H7 (cell line): ENCODE measurements around the gene MGAT5B. TPM values are rescaled to one million over a fixed set of nuclear protein-coding genes. Genes with fewer than 3 reads are reported as not detected.
A peak's percentile ranks its signal among the peaks of the same experiment; 100 is the strongest.

Source experiments
- DNase-seq: peaks from one replicate; pipeline ENCODE4 v3.0.0; 2012
- H3K27me3 ChIP-seq: 2 replicates; pipeline ENCODE4 v1.6.0; 2011; ENCODE audit warnings: mild to moderate bottlenecking, low read length; ENCODE audit not compliant: control insufficient read depth, insufficient read depth
- H3K36me3 ChIP-seq: replicated peaks from 2 replicates; pipeline ENCODE4 v1.5.1; 2011; ENCODE audit warnings: low read length; ENCODE audit not compliant: control insufficient read depth, insufficient read depth
- H3K4me3 ChIP-seq: 2 replicates; pipeline ENCODE4 v1.5.1; 2011; ENCODE audit warnings: low read depth, mild to moderate bottlenecking, control low read depth, low read length, moderate library complexity; ENCODE audit not compliant: insufficient read depth
- total RNA-seq: library from RNA; depleted of rRNA; stranded (reverse); fragments of >200 nt; shearing (Covaris generic); gene quantifications from 2 replicates; pipeline ENCODE4 v1.2.3, GENCODE V29; 2014

Gene MGAT5B
- total RNA-seq, 1 experiment from 2014 or later: 3.7 TPM

DNA sequence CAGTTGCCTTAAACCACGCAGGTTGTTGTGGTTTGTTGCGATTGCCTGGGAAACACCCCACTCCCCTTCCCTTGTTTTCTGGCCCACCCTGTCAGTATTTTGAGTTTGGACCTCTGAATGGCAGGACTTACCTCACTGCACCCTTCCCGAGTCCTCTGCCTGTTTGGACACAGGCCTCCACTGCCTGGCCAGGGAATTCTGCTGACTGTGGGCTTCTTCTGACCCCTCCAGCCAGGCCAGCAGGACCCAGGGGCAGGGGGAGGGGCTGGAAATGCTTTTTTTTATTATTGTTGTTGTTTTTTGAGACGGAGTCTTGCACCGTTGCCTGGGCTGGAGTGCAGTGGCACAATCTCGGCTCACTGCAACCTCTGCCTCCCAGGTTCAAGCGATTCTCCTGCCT lies 4.2 kb upstream of the MGAT5B start:
- peaks cover 7% of the 10 kb centered on the region for H3K27me3 ChIP-seq

DNA sequence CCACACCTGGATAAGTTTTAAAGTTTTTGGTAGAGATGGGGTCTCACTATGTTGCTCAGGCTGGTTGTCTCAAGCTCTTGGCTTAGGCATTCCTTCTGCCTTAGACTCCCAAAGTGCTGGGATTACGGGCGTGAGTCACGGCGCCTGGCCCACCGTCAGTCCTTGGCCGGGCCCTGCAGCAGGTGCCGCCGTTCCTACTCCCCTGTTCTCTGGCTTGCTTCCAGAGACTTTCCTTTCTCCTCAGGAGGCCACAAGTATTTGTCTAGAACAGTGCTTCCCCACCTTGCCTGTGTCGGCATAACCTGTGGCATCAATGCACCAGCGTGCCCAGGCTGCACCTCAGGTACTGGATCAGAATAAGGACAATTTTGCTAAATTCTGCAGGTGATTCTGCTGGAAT lies 3.0 kb upstream of the MGAT5B start:
- H3K36me3 ChIP-seq: no peaks in the 10 kb centered on the region
- no peak for DNase-seq
- no peak overlapping the region for H3K4me3 ChIP-seq
- peaks cover 18% of the 10 kb centered on the region for H3K27me3 ChIP-seq

More for the DNA sequence above, 4.2 kb upstream of the MGAT5B start:
- Histone ChIP-seq H3K36me3 (no peaks in the 10 kb centered on the region), H3K4me3 (no peak overlapping the region)
- no peak for DNase-seq

DNA sequence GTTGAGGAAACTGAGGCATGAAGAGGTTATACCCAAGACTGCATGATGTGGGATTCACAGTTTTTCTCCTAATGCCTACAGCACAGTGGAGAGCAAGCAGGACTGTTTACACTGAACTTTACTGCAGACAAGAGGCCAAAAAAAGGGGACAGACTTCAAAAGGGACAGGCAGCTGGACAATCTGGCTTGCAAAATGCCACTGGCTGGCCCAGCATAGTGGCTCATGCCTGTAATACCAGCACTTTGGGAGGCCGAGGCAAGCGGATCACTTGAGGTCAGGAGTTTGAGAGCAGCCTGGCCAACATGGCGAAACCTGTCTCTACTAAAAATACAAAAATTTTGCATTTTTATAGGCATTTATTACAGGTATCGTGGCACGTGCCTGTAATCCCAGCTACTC lies 2.0 kb upstream of the MGAT5B start:
- Histone ChIP-seq H3K27me3 (peaks cover 20% of the 10 kb centered on the region), H3K4me3 (no peak overlapping the region), H3K36me3 (no peaks in the 10 kb centered on the region)
- no peak for DNase-seq

DNA sequence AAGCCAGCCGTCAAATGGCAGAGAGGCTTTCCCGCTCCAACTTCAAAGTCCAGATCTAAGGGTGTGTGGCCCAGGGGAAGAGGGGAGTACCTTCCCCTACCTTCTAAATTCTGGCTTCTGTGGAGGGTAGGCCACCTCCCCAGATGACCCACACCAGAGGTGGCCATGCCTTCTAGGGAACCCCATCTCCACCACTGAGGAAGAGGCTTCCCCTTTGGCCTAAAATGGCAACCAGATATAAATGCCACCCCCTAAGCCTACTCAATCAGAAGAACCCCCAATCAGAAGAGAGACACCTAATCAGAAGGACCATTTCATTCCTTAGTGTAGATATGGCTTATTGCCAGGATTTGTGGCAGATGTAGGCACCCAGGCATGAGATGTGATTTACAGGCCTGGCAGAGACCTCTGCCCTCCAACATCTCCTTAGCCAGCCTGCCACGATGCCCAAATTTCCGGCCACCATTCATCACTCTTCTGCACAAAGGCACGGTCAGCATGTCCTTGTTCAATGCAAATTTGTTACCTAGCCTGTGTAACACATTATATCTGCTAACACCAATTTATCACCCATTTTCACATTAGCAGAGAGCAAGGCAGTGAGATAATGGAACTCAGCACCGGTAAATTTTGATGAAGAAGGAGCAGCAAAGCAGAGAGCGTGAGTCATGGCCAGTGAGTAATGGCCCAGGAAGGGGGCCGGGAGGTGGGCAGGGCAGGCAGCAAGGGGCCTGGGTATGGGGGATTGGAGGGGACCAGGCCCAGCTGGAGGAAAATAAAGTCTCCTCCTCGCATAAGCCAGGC lies 1.2 kb upstream of the MGAT5B start:
- peaks cover 20% of the 10 kb centered on the region for H3K27me3 ChIP-seq
- no peak overlapping the region for H3K4me3 ChIP-seq
- no peaks in the 10 kb centered on the region for H3K36me3 ChIP-seq
- no peak for DNase-seq

DNA sequence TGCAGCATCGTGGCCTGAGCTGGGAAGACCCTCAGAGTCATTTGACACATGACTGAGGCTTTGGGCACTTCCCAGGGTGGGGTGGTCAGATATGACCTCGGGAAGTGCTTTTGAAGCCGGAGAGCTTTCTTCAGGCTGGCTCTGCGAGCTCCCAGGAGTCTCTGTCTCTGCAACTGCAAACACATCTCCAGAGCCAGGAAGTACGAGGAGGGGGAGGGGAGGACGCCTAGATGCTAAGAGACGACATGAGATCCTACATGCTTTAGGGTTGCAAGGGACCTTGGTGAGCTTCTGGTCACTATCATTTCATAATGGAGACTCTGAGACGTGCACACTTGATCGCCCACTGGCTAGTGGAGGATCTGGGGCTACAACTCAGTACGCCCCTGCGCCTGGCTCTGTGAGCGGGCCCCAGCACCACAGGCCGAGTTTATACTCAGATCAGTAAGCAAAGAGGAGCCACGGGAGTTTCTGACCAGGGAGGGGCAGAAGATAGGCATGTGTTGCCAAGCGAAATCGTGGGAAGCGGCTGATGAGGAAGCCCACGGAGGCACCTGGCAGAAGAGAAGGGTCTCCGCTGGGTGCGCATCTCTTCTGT lies 527 bp upstream of the MGAT5B start:
- peaks cover 20% of the 10 kb centered on the region for H3K27me3 ChIP-seq
- peak overlapping the region; percentile 43 for H3K4me3 ChIP-seq
- no peaks in the 10 kb centered on the region for H3K36me3 ChIP-seq
- DNase-seq: peak; percentile 82

DNA sequence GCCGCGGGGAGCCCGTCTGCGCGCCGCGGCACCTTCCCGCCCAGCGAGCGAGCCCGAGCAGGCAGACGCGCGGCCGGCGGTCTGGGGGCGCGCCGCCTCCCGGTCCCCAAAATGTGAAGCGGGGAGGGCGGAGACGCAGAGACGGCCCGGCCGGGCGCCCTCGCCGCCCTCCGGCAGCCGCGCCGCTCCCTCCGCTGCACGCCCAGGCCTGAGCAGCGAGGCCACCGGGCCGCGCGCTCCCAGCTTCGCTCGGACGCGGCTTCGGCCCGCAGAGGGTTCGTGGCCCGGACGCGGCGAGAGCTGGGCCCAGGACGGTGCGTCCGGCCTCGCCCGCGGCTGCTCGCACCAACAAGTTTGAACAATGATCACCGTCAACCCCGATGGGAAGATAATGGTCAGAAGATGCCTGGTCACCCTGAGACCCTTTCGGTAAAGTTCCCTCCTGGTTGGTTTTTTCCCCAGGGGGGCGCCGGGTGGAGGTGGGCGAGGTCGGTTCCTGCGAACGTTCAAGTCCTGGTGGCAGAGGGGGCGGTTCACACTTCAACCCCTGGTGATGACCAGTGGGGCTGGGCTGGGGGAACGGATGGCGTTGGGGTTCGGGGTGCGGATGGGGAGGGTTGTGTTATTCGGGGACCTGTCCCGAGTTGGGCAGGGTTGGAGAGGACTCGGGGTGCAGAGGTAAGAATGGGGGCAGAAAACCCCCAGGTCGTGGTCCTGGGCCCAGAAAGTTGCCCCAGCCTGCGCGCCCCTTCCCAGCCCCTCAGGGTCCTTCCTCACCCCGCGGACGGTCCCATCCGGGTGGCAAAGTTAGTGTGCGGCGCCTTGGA lies 678 bp downstream of the MGAT5B start:
- H3K36me3 ChIP-seq: no peaks in the 10 kb centered on the region
- peaks cover 20% of the 10 kb centered on the region for H3K27me3 ChIP-seq
- H3K4me3 ChIP-seq: peak overlapping the region; percentile 44
- DNase-seq: peak; percentile 88

DNA sequence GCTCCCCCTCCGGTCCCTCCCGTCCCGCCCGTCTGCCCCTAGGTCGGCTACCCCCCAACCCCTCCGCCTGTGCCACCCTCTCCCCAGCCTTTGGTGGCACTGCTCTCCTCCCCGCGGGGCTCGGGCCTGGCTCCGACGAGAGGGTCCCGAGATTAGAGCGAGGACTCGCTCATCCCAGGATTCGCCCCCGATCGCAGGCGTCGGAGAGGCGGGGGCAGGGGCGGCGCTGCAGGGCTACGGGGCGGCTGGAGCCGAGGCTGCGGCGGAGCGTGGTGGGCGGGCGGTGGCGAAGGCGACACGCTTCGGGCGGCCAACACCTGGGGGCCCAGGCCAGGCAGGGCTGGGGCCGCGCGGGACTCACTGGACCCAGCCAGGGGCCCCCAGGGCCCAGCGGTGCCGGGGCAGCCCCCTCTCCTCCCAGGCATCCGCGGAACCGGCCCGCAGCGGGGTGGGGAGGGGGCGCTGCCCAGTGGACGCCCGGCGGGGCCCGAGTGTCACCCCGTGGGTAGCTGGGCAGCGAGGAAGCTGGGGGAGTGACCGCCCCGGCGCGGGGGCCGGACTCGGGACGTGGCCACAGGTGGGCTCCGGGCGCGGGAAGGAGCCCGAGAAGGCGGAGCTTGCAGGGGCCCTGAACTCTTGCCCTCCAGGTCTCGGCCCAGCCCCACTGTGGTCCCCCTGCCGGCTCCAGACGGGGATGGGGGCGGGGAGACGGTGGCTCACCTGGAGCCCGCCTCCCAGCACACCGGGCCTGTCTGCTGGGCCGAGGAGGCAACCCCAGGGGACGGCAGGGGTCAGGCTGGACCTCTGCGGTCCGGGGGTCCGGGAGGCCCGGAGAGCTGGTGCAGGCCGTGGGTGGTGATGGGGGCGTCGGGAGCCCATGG lies 1.5 kb downstream of the MGAT5B start:
- Histone ChIP-seq H3K4me3 (peak overlapping the region; percentile 44), H3K27me3 (peaks cover 20% of the 10 kb centered on the region), H3K36me3 (no peaks in the 10 kb centered on the region)
- peak; percentile 95 for DNase-seq

DNA sequence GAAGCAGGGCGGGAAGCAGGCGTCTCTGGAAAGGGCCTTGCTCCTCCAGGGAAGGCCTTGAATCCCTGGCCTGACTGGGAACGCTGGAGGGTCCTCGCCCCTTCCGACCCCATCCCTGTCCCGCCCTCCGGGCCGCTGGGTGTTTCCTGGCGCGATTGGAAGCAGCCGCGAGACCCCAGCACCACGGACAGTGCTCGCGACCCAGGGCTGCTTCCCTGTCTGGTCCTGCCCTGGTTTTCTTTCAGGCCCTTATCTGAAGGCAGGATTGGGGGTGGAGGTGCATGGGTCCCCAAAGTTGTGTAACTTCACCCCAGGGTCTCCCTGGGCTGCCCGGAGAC lies 2.1 kb downstream of the MGAT5B start:
- peak; percentile 89 for DNase-seq
- Histone ChIP-seq H3K36me3 (no peaks in the 10 kb centered on the region), H3K4me3 (peak overlapping the region; percentile 44), H3K27me3 (peaks cover 20% of the 10 kb centered on the region)

DNA sequence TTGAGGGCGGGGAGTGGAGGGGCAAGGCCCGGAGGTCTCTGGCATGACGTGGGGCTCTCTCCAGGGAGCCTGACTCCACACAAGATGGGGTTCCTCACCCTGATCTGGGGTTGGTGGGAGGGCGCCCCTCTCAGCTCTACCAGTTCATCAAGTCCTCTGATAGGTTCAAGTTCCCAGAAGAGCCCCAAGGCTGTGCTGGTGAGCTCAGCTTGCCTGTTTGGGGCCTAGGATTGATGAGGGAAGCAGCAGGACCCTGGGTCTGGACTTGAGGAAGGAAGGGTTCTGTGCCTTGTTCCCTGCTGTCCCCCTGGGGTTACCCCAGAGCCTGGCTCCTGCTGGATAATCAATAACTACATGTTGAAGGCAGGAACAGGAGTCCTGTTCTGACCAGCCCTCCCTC lies 3.5 kb downstream of the MGAT5B start:
- Histone ChIP-seq H3K27me3 (peaks cover 20% of the 10 kb centered on the region), H3K4me3 (no peak overlapping the region), H3K36me3 (no peaks in the 10 kb centered on the region)
- peak; percentile 33 for DNase-seq

DNA sequence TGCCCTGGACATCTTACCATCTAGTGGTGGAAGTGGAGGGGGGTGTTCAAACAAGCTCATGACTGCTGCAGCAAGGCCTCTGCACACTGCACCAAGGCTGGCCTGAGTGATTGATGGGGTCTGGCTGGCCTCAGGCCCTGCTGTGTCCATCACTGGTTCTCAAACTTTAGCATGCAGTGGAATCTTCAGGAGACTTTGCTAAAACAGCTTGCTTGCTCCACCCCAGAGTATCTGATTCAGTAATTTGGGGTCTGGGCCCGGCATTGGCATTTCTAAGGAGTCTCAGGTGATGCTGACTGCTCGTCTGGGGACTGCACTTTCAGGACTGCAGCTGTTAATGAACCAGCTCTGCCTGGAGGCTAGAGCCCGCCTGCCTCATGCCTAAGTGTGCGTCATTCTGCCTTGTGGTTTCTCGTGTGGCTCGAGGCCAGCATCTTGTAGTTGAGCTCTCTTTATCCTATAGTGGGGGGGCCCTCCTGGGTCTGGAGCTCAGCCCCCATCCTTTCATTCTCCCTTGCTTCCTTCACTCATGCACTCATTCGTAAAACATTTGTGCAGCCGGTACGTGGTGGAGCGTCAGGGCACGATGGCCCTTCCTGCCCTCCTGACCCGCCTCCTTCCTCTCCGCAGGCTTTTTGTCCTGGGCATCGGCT lies 4.1 kb downstream of the MGAT5B start:
- Histone ChIP-seq H3K4me3 (no peak overlapping the region), H3K27me3 (peaks cover 20% of the 10 kb centered on the region), H3K36me3 (no peaks in the 10 kb centered on the region)
- peak; percentile 35 for DNase-seq

DNA sequence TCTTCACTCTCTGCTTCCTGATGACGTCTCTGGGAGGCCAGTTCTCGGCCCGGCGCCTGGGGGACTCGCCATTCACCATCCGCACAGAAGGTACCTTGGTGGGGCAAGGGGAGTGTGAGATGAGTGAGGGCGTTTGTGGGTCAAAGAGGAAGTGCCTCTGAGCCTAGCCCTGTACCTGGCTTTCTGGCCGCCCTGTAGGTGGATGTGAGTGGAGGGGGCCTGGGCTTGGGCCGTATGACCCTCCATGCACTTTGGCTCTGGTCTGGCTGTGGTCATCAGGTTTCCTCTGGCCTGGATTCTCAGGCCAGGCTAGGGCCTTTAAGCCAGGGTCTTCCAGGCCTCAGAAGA lies 4.6 kb downstream of the MGAT5B start:
- Histone ChIP-seq H3K4me3 (no peak overlapping the region), H3K27me3 (peaks cover 18% of the 10 kb centered on the region), H3K36me3 (no peaks in the 10 kb centered on the region)
- DNase-seq: peak; percentile 44

DNA sequence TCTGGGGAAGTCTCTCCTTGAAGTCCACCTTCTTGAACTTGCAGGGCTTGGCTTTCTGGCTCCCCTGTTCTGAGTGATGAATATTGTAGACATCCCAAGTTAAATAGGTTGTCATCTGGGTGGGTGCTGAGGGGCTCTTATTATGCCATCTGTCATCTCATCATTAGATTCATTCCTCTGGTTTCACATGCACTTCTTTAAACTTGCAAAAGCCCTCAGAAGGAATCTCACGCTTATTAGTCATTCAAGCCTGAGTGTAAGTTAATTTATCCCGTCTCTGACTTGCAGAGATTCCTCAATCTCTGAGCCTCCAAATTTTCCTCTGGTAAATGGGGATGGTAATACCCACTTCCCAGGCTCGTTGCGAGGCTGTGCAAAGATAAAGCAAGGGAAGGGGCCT lies 5.7 kb downstream of the MGAT5B start:
- H3K27me3 ChIP-seq: peaks cover 14% of the 10 kb centered on the region
- H3K4me3 ChIP-seq: no peak overlapping the region
- no peaks in the 10 kb centered on the region for H3K36me3 ChIP-seq
- DNase-seq: no peak

DNA sequence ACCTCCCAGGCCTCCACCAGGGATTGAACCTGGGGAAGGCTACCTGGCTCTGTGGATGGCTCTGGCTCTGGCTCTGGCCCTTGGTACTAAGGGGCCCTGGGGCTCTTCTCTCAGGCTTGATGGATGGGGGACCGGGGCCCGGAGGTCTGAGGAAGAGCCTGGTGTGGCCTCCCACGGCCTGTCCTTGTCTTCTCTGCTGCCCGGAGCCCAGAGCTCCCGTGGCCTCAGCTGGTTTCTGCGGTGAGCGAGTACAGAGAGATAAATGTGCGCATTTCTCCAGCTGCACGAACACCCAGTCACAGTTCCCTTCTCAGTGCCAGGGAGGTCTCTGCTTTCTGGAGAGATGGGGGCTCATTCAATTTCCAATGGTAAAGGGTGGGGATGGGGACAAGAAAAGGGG lies 9.2 kb downstream of the MGAT5B start:
- no peak overlapping the region for H3K4me3 ChIP-seq
- no peaks in the 10 kb centered on the region for H3K36me3 ChIP-seq
- H3K27me3 ChIP-seq: no peaks in the 10 kb centered on the region
- DNase-seq: no peak

DNA sequence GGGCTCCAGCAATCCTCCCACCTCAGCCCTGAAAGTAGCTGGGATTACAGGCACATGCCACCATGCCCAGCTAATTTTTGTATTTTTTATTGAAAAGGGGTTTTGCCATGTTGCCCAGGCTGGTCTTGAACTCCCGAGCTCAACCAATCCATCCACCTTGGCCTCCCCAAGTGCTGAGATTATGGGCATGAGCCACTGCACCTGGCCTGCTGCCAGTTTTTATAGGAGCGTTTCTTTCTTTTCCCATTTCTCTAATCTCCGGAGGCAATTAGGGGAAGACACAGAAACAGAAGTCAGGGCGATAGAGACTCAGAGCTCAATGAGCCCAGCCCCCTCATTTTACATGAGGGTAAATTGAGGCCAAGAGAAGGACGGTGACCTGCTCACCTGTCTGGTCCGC lies 10.4 kb downstream of the MGAT5B start:
- Histone ChIP-seq H3K36me3 (no peaks in the 10 kb centered on the region), H3K27me3 (no peaks in the 10 kb centered on the region)
- no peak for DNase-seq

More for the DNA sequence above, 10.4 kb downstream of the MGAT5B start:
- no peak overlapping the region for H3K4me3 ChIP-seq
